GM13977 (cell line): ENCODE measurements around the gene TUBA4B.

ENCODE experiments used
- DNase-seq: peaks from one replicate; pipeline ENCODE4 v3.0.0; 2012; ENCODE audit warnings: low spot score
- CTCF ChIP-seq: IDR thresholded peaks from 2 replicates; pipeline ENCODE4 v1.5.1; 2012; ENCODE audit warnings: mild to moderate bottlenecking, control low read depth; ENCODE audit not compliant: insufficient read depth; ENCODE audit errors: extremely low read depth, missing control alignments
- in situ Hi-C: fragments of 300-500 bp; cut with MboI; formaldehyde crosslinking; loops from one replicate; pipeline ENCODE4 v1.12.0; 2022; ENCODE audit warnings: low sequenced_read_pairs, low pct_unique_long_range_greater_than_20kb, mixed read lengths, inconsistent platforms; ENCODE audit not compliant: unreplicated experiment

The TUBA4B gene

GRCh38 chr2:219207134-219207883, 45.7 kb upstream of the TUBA4B start:
- in situ Hi-C loops, result loop anchor here (5.0 kb wide), 1 partner anchor 35 kb away; the partner anchor contains the start of gene SLC23A3
- DNase-seq, result no peak
- no peak for TF ChIP-seq CTCF

DNA sequence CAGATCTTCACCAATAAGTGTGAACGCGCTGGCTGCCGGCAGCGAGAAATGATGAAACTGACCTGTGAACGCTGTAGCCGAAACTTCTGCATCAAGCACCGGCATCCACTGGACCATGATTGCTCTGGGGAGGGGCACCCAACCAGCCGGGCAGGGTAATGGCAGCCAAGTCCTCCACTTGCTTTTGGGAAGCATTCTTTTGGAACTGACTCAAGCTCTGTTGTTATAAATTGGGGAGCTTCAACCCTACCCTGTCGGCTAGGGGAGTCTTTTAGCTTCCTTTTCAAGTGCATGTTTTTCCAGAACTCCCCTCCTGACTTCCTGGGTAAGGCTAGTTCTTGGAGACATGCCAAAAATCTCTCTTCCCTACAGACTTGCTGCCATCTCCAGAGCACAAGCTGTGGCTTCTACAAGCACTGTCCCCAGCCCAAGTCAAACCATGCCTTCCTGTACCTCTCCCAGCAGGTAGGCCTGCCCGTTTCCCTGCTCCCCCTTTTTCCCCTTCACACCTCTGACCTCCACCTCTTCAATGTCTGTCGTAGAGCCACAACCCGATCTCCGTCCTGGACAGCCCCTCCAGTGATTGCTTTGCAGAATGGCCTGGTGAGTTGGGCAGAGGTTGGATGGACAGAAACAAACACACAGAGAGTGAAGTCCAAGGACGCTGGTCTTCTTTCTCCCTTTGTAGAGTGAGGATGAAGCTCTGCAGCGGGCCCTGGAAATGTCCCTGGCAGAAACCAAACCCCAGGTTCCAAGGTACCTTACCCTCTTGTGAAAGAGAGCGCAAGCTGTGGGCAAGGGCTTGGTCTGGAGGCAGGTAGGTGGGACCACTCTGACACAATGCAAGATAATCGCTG, 44.9 kb upstream of the TUBA4B start:
- in situ Hi-C loops, result loop anchor here (5.0 kb wide), 1 partner anchor 36 kb away; the partner anchor contains the start of gene SLC23A3
- no peak for TF ChIP-seq CTCF
- no peak for DNase-seq

- no peak for TF ChIP-seq CTCF
- no peak for DNase-seq
- in situ Hi-C loops, result loop anchor here (5.0 kb wide), 1 partner anchor 37 kb away; the partner anchor contains the start of gene SLC23A3
Measured at GRCh38 chr2:219209236-219210195, 43.5 kb upstream of the TUBA4B start.

DNA sequence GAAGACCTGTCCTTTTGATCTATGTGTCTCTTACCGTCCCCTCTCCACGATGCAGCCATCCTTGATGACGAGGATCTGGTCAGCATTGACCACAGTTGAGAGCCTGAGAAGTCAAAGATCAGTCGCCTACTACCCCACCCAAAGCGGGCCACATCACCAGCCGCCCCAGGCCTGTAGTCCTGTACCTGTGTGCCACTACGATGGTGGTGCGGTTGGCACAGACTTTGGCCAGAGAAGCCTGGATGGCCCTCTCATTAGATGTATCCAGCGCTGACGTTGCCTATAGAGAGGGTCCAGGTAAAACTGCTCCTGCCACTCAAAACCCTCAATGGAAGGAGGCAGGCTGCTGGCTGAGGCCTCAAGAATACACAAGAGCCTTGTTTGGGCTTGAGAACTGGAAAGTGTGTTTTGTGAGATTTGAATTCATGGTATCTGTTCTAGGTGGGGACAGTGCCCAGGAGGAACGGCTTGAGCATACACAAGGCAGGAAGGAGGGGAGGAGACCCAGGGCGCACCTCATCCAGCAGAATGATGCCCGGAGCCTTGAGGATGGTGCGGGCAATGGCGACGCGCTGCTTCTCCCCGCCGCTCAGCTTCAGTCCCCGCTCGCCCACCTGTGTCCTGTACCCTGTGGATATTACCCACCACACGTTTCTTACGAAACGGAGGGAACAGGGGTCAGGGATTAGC, 42.7 kb upstream of the TUBA4B start:
- in situ Hi-C loops, result no loop called here
- no peak for DNase-seq
- TF ChIP-seq CTCF, result no peak

- no peak for TF ChIP-seq CTCF
- in situ Hi-C loops, result no loop called here
- DNase-seq, result no peak
Measured at GRCh38 chr2:219210886-219211362, 42.1 kb upstream of the TUBA4B start.
